ENCODE measurements around the gene WNK2.

WNK2 gene

GRCh38 chr9:93203026-93203717 lies 19.2 kb downstream of the WNK2 start:
- no peak for DNase-seq

DNA sequence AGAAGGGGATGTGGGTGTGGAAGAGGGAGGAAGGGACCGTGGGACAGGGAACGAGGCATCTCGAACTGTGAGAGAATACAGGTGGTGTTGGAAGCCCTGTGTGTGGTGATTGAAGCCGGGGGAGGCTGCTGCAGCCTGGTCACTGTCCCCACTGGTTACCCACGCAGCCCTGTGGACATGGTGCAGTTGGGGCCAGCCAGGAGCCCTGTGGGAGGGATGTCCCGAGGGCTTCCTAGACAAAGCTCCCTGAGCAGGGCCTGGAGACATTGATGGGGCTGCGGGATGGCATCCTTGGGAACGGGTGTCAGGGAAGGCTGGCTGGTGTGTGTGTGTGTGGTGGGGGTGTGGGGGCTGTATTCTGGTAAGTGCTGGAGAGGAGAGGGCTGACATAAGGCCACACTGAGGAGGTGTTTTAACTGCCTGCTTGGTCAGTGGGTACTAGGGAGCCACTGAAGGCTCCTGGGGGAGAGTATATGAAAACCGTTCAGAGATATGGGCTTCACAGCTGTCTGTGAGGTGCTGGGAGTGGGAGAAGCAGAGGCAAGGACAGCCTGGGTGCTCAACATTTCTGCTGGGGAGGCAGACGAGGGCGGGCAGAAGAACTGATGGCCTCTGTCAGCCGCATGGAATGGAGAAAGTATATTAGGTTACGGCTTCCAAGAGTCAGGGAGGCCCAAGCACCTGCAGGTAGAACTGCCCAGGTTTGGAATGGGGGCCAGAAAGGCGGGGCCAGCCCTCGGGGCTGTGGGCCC lies 20.0 kb downstream of the WNK2 start:
- no peak for DNase-seq

DNA sequence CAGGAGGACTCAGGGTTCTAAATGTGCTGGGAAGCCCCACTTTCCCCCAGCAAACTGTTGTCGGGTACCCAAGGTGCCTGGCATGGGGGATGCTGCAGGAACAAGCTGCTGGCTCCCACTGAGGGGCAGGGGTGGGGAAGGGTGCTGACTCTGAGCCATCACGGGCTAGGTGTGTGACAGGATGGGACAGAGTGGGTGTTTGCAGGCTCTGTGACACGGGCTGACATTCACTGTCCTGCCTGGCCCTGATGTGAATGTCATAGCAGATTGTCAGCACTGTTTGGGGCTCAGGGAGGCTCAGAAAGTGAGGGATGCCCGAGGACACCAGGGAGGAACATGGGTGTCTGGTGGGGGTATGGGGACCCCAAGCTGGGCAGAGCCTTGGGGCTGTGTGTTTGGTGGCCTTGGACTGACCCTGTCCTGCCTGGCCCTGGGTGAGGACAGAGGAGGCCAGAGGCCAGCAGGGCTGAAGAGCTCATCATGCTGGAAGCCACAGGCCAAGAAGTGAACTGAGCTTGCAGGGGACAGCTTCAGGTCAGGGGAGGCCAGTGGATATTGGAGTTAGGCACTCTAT lies 20.6 kb downstream of the WNK2 start:
- no peak for DNase-seq

DNA sequence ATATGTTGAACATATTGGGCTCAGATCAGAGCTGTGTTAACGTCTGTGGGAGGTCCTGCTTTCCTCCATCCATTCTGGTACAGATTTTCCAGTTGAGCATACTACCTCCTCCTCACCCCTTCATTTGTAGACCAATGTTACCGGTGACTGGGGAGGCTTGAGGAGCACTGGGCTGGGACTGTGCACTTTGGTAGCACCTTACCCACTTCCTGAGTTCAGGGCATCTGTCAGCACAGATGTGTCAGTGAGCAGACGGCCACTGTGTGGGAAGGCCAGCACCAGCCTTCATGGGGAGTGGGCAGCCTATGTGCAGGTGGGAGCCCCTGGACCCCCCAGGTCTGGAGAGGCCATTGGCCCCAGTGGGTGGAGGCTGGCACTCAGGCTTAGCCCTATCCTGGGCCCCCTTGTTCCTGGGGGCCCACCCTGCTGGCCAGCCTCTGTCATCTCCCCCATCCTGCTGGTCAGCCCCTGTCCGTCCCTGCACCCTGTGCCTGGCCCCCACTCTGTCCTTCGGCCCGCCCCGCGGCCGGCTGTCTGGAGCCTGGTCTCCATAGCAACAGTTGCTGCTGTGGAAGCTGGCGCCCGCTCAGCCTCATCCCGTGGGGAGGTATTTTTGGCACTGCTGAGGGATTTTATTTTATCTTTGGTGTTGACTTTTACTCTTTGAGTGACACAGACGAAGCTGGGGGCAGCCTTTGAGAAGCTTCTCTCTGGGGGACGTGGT lies 21.3 kb downstream of the WNK2 start:
- no peak for DNase-seq

GRCh38 chr9:93205896-93206575 lies 22.1 kb downstream of the WNK2 start:
- DNase-seq, result no peak

GRCh38 chr9:93206576-93207155 lies 22.7 kb downstream of the WNK2 start:
- DNase-seq, result no peak

GRCh38 chr9:93207326-93207814 lies 23.4 kb downstream of the WNK2 start:
- no peak for DNase-seq

DNA sequence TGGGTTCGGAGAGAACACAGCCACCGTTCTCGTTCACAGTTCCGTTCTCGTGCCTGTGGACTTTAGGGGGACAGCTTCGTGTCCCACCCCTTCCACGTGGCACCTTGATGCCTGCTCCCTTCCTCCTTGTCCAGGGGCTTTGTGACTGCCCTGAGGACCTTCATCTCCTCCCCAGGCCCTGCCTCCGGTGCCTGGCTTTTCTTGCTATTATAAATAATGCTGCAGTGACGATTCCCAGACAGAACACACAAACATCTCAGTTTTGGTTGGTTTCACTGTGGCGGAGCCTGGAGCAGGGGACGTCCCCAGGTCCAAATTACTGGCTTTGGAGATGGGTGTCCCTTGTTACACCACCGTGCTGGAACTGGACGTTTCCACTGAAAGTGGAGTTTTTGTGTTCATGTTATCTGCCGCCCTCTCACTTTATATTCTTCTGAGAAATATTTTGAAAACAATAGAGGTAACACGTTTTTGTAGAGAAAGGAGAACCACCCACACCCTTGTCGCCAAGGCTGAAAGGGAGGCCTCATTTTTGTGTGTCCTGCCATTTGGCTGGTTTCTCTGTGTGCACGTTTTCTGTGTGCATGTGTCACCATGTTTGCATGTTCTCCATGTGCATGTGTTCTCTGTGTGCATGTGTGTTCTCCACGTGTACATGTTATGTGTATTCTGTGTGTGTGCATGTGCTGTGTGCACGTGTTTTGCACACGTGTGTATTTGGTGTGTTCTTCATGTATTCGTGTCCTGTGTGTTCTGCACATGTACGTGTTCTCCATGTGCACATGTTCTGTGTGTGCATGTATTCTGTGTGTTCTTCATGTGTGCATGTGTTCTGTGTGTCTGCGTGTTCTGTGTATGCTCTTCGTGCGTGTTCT lies 24.2 kb downstream of the WNK2 start:
- DNase-seq, result no peak

DNA sequence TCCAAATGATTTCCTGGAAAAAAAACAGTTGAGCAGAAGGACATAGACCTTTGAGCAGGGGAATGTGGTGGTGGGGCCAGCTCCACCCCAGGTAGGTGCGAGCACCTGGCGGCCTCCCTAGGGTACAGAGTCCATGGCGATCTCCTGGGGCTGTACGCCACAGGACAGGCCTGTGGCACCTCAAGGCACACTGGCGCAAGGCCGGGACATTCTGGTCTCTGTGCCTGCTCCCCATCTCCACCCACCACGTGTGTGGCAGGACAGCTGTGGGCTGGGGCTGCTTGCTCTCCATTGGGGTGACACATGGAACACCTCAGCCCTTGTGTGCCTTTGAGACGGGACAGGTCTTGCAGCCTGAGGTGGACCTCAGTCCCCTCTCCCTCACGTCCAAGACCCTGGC lies 25.2 kb downstream of the WNK2 start:
- no peak for DNase-seq

GRCh38 chr9:93209576-93210323 lies 25.8 kb downstream of the WNK2 start:
- no peak for DNase-seq

DNA sequence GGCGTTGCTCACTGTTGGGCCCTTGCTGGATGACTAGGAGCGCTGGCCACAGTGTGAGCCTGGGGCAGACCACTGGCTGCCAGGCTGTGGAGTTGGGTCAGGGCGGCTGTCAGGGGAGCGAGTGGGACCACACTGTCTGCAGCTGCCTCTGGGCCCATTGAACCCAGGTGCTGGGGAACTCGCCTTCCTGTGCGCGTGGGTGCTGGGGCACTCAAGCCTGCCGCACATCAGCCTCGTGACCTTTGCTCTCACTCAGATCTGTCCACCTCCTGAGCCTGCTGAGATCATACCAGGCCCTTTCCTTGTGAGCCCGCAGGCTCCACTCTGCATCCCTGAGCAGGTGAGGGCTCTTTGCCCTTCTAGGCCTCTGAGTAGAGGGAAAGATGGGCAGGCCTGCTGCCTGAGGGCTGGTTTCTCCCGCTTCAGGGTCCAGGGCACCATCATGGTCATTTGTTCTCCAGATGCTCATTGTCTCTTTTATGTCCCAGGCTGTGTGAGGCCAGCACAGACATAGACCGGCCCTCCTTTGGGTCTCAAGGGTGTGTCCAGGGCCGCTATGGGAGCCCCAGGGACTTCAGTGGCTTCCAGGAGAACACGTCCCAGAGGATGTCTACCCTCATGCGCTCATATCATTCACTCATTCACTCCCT lies 26.5 kb downstream of the WNK2 start:
- no peak for DNase-seq

- DNase-seq, result no peak
Measured at GRCh38 chr9:93210974-93211653, 27.2 kb downstream of the WNK2 start.

DNA sequence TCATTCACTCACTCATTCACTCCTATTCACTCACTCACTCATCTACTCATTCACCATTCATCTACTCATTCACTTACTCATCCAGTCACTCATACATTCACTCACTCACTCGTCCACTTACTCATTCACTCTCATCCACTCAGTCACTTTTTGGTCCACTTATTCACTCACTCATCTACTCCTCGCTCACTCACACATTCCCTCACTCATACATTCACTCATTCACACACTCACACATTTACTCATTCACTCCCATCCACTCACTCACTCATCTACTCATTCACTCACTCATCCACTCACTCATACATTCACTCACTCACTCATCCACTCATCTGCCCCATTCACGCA lies 27.7 kb downstream of the WNK2 start:
- DNase-seq, result no peak

GRCh38 chr9:93212409-93212808 lies 28.5 kb downstream of the WNK2 start:
- DNase-seq, result no peak

DNA sequence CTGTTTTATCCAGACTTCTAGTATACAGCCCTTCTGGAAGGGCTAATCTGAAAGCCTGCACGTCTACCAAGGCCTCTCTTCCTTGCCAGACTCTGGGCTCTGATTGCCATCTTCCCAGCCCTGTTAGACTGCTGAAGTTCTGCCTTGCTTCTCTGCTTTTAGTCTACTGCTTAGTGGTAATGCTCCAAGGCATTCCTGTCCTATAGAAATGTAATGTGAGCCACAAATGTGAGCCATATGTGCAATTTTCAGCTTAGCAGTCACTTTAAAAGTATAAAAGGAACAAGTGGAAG lies 32.1 kb downstream of the WNK2 start:
- DNase-seq, result no peak

- DNase-seq, result no peak
Measured at GRCh38 chr9:93217706-93218105, 33.8 kb downstream of the WNK2 start.

DNA sequence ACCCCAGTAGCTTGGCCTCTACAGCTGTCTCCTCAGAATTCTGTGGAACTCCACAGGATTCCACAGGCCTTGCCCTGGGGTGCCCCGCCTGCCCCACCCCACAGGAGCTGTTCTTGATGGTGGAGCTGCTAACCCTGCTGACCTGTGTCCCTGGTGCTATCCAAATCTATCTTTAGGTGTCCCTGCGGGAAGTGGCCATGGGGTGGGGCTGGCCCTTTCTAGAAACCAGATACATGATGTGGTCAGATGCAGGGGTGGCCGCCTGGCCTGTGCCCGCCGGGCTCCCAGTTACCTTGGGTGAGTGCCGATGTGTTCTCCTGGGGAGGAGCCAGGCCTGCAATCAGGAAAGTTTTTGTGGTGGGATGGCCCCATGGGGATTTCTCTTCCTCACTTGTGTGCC lies 34.2 kb downstream of the WNK2 start:
- DNase-seq, result no peak

- DNase-seq, result no peak
Measured at GRCh38 chr9:93218671-93219420, 34.9 kb downstream of the WNK2 start.

GRCh38 chr9:93219692-93220091 lies 35.8 kb downstream of the WNK2 start:
- DNase-seq, result no peak

All from stimulated activated CD4-positive, alpha-beta T cell treated with anti-CD3 and anti-CD28 coated beads, Interleukin-4, amount 100 ng/mL, for 24 hours (primary cell).